Mammary epithelial cell (primary cell): ENCODE results near the gene MIF4GD.

Experiments used
- EZH2 ChIP-seq: IDR thresholded peaks from 2 replicates; pipeline ENCODE4 v1.6.1; 2012; ENCODE audit warnings: low read length, inconsistent platforms, borderline replicate concordance
- TF ChIP-seq, protein P1 (sequence below), 2 donors: IDR thresholded peaks in 1 of 2; conservative IDR thresholded peaks in 1 of 2; 2 replicates each; pipeline ENCODE4 v1.5.1; 2011 to 2012; ENCODE audit warnings: inconsistent platforms in 2 of 2, low read length in 2 of 2, mild to moderate bottlenecking in 2 of 2, control low read depth in 1 of 2, low read depth in 1 of 2; ENCODE audit not compliant: insufficient read depth in 1 of 2; ENCODE audit errors: extremely low read depth in 1 of 2

GRCh38 chr17:75277664-75278071 is 6.6 kb upstream of the MIF4GD start:
- TF ChIP-seq, protein P1, sequence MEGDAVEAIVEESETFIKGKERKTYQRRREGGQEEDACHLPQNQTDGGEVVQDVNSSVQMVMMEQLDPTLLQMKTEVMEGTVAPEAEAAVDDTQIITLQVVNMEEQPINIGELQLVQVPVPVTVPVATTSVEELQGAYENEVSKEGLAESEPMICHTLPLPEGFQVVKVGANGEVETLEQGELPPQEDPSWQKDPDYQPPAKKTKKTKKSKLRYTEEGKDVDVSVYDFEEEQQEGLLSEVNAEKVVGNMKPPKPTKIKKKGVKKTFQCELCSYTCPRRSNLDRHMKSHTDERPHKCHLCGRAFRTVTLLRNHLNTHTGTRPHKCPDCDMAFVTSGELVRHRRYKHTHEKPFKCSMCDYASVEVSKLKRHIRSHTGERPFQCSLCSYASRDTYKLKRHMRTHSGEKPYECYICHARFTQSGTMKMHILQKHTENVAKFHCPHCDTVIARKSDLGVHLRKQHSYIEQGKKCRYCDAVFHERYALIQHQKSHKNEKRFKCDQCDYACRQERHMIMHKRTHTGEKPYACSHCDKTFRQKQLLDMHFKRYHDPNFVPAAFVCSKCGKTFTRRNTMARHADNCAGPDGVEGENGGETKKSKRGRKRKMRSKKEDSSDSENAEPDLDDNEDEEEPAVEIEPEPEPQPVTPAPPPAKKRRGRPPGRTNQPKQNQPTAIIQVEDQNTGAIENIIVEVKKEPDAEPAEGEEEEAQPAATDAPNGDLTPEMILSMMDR (conservative IDR thresholded peaks at IDR 0.05 in 1 of 2, IDR thresholded peaks at IDR 0.05 in 1 of 2; ENCODE audit: extremely low read depth in 1 of 2, insufficient read depth in 1 of 2, low read depth in 1 of 2, low read length in 2 of 2), result no peak
- no peak for TF ChIP-seq EZH2
